Measurements from ENCODE around the gene DMD.

- TF ChIP-seq CTCF (conservative IDR thresholded peaks at IDR 0.05): no peak
- TF ChIP-seq EZH2 (IDR thresholded peaks at IDR 0.05; ENCODE audit: low read depth): no peak
These were observed 1391.9 kb downstream of the DMD start for GRCh38 chrX:31819455-31819854.
